Stimulated activated CD4-positive, alpha-beta T cell treated with anti-CD3 and anti-CD28 coated beads, TNF-alpha, amount 100 ng/mL, for 1 hour (primary cell): ENCODE results near the gene SDR9C7.
"Not testable (repeated sequence)": the region's sequence is repeated elsewhere in the genome, so short reads cannot be mapped to it uniquely, and the experiment has no call there.

Experiments
- DNase-seq, 3 donors: peaks; one replicate each; pipeline ENCODE4 v3.0.0-alpha.2; 2020; ENCODE audit warnings: low read depth in 3 of 3, low spot score in 1 of 3

SDR9C7 gene

DNA sequence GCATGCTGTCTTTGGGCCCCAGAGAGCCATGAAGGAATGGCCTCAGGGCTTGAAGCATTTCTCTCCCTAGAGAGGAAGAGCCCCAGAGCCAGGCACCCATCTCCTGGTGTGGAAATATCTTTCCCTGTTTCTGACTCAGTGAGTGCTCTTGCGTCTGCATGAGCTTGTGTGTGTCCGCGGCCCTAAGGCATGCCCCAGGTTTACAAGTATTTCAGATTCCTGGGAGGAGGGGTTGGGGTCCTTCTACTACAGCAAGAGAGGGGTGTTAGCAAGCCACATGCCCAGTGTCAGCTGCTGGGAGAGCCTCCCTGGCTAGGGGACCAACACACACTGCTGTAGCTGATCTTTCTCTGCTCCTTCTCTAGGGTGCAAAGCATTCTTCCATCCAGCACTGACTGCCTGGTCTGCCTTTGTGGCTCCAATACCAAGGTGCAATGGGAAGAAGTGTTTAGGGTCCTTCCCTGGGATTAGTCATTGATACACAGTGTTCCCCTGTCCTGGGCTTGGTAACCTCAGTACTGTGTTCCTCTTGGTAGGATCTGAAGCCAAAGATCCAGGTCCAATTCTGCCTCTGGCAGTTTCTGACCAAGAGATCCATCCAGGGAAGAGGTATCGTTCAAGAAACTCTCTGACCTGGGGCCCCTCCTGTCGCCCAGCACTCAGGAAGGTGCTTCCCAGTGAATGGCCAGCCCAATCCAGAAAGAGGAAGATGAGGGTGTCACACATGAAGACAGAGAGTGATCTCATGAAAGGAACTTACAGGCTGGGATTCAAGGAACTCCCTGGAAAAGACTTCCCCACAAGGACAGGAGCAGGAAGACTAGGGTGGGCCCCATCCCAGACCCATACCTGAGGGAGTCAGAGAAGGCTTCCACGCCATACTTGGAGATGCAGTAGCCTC is 20.1 kb upstream of the SDR9C7 start:
- no peak for DNase-seq

DNA sequence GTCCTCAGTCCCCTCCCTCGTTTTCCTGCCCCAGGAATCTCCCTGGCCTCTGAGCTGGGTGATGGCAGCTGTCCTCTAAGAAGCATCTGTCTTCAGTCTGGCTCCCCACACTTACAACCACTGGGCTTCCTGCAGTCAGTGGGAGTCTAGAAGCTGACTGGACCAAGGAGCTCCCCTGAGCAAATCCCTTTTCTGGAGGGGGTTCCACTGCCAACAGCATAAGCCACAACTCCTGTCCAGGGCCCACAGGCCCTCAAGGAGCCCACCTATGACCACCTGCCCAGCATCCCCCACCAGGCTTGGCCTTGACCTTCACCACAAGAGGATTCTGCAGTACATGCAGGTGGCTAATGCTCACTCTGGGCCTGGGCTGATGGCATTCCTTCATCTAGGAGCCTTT is 19.1 kb upstream of the SDR9C7 start:
- no peak for DNase-seq

DNA sequence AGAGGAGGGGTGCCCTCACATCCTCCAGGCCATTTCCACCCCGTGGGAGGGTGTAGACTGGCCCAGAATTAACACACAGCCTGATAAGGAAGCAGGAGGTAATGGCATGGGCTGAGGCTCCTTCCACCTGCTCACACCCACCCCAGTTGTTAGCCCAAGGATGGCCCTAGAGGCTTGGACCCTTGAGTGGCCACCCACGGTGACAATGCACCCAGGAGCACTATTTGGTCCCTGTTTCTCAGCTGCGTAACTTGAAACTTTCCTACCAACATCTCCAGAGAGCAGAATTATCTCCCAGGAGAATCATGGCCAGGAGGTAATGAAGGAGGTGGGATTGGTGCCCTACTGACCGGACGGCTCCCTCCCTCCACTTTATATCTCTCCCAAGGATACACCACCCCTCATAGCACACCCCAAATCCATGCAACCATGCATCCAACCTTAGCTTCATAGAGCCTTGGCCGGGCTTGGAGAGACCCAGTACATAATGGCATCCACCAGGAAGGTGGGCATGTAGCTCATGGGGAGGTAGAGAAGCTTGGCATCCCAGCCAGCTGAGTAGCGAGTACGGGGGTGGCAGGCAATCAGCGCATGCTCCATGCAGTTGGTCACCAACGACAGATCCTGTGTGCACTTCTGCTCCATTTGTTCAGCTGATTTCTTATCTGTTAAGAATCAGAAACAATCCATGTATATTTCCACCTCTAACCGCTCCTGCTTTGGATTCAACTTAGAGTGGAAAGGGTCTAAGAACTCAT is 17.6 kb upstream of the SDR9C7 start:
- no peak for DNase-seq

DNA sequence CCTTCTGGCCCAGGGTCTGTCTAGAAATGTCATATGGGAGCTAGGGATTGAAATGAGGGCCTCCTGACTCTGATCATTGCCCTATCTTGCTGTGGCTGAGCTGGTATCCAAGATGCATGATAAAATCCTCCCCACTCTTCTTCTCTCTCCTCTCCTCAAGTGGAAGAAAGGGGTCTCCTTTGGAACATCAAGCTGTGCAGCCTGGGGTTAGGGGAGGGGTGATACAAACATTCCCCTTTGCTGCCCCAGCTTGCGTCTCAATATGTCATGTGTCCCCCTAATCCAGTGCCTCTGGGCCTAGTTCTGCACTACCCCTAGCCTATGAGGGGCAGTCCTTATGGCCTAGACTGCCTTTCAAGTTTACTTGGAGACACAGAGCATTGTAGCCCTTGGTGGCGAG is 14.7 kb upstream of the SDR9C7 start:
- DNase-seq: no peak

DNA sequence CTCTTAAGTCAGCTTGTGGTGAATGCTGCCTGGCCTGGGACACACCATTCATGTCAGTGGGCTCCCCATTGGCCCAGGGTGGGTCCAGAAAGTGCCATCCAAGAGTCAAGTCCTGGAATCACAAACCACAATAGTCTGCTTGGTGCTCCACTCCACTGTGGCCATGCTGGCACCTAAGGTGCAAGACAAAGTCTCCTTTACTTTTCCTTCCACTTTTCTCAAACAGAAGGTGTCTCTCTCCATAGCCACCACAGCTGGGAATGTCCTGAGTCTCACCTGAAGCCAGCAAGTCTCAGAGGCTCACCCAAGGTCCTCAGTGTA is 14.2 kb upstream of the SDR9C7 start:
- DNase-seq: no peak

DNA sequence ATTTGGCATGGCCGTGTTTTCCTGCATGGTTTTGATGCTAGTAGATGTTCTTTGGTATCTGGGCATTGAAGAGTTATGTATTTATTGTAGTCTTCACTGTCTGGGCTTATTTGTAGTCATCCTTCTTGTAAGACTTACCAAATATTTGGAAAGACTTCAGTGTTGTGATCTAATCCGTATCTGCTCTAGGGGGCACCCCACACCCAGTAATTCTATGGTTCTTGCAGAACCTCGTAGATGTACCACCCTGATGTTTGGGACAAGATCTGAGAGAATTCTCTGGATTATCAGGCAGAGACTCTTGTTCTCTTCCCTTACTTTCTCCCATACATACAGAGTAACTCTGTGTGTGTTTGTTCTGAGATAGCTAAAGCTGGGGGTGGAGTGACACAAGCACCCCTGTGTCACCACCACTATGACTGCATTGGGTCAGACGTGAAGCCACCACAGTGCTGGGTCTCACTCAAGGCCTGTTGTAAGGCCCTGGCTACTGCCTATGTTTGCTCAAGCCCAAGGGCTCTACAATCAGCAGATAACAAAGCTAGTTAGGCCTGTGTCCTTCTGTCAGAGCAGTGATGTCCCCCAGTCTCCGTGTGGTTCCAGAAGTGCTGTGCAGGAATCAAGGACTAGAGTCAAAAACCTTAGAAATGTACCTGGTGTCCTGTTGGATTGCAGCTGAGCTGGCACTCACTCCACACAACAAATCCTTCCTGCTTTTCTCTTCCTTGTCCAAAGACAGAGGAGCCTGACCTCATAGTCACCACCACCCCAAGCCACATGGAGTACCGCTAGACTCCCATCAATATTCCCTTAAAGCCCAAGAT is 13.6 kb upstream of the SDR9C7 start:
- DNase-seq: no peak

DNA sequence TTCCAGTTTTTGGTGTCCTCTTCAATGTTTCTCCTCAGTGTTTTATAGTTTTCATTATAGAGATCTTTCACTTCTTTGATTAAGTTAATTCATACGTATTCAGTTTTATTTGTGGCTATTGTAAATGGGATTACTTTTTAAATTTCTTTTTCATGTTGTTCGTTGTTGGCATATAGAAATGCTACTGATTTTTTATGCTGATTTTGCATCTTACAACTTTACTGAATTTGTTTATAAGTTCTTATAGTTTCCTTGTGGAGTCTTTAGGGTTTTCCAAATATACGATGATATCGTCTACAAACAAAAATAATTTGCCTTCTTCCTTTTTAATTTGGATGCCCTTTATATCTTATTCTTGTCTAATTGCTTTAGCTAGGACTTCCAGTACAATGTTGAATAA is 9.7 kb upstream of the SDR9C7 start:
- DNase-seq: no peak

DNA sequence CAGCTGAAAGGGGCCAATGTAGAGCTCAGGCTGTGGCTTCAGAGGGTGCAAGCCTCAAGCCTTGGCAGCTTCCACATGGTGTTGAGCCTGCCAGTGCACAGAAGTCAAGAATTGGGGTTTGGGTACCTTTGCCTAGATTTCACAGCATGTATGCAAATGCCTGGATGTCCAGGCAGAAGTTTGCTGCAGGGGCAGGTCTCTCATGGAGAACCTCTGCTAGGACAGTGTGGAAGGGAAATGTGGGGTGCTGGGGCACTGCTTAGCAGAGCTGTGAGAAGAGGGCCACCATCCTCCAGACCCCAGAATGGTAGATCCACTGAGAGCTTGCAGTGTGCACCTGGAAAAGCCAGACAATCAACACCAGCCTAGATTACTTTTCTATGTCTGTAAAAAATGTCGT is 9.2 kb upstream of the SDR9C7 start:
- DNase-seq: not testable (repeated sequence)

DNA sequence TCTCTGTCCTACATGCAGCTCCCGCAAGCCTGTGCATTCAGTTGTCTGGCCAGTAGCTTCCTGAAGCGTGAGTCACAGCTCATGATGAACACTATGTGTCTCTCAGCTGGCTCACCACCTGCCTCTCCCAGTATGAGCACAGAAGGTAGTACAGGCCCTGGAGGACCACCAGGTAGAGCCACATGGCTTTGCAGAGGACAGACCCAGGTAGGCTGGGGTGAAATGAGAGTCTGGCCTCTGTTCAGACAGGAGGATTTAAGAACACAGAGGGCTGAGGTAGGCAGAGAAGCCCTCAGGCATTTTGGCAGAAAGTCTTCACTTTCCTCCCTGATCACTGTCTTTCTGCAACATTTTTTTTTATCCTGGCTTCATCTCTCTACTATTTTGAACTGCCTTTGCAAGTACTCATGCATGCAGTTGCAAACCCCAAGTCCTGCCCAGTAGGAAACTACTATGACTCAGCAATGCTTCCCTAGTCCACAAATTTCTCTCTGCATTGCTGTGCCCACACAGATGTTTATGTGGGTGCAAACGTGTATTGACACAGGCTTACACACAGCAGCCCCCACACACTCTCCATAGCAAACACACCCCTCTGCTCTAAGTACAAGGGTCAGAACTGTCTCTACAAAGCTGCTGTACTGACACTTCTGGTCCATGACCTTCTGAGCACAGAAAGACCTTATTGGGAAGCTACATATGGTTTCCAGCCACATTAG is 7.2 kb upstream of the SDR9C7 start:
- DNase-seq: no peak

DNA sequence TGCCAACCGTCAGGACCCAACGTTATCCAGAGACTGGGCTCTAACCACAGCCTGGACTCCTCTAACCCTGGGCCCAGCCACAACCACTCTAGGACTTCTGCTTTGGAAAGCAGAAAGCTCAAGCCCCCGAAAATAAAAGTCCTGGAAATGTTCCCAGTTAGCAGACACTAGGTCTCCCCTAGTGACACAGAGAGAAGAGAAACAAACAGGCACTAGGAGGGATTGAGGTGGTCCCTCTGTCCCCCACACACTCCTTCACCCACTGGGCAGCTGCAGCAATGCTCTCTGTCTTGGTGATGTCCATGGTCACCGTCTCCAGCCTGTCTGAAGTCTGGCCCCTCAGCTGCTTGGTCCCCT is 6.7 kb upstream of the SDR9C7 start:
- not testable (repeated sequence) for DNase-seq

DNA sequence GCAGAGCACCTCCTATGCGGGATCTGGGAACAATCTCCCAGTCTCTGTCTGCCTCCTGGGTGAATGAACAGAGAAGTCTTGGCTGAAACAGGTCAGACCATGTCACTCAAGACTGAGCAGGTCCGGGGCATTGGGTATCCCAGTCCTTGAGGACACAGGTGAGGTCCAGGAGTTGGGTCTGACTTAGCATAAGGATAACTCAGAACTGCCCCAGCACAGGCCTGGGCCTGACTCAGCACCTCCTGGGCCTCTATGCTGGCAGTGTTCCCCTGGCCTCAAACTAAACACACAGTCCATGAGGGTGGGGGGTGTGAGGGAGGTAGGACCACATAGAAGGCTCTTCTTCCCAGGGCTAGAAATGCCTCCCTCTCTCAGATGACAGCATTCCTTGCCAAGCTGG is 1.5 kb upstream of the SDR9C7 start:
- no peak for DNase-seq

DNA sequence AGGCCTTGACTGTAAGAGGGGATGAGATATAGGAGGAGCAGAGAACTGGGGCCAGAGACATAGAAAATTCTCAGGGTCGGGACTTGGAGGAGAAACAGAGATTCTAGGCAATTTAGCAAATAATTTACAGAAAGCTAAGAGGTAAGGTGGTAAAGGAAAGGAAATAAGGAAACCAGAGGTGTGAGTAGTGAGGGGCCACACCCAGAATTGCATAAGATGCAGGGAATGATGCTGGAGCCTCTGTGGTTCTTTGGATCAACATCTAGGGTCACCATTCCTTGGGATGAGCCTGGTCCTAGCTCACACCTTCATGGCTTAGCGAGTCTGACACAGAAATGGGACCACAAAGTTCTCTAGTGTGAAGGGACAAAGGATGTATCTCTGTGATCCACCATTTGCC is 949 bp upstream of the SDR9C7 start:
- no peak for DNase-seq

DNA sequence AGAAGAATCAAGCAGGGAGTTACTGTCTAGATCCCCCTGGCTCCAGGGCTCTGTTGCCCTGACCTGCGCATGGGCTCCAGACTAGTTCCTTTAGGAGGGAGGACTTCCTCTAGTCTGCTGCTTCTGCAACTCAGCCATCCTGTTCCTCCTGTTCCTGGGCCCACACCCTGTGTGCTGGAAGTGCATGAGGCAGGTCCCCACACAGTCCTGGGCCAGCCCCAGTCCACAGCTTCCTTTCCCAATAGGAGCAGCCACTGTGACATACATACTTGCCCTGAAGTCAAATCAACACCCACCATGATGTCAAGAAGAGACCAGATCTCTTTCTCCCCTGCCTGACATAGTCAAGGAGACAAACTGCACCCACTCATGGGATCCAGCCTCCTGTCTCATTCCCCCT is 1.3 kb downstream of the SDR9C7 start:
- no peak for DNase-seq

DNA sequence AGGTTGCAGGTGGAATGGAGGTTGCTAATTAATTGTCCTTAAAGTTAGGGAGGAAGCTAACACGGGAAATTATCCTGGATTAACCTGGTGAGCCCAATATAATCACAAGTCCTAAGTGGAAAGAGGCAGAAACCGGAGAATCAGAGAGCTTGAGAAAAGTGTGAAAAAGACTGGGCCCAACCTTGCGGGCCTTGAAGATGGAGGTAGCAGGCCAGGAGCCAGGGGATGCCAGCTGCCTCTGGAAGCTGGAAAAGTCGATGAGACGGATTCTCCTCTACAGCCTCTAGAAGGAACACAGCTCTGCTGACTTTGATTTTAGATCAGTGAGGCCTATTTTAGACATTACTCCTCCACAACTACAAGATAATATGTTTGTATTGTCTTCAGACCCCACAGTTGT is 2.1 kb downstream of the SDR9C7 start:
- DNase-seq: no peak

DNA sequence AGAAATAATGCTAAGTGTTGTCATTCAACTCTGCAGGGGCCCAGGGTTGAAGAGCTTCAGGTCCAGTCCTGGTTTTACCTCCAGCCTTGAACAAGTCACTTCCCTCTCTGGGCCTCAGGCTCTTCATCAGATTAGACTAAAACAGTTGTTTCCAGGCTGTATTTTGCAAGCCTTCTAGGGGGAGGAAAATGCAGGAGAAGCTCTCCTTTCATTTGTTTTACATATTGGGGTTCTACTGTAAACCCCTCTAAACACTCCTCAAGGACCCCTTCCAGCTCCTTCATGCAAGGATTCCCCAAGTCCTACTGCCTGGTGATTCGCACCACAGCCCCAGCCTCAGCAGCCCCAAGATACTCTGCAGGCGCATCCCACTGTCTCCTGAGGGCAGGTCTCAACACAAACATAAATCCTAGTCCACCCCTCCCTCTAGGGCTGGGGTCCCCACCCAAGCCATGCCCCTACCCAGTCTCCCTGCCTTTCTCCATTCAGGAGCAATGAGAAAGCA is 2.7 kb downstream of the SDR9C7 start:
- no peak for DNase-seq

DNA sequence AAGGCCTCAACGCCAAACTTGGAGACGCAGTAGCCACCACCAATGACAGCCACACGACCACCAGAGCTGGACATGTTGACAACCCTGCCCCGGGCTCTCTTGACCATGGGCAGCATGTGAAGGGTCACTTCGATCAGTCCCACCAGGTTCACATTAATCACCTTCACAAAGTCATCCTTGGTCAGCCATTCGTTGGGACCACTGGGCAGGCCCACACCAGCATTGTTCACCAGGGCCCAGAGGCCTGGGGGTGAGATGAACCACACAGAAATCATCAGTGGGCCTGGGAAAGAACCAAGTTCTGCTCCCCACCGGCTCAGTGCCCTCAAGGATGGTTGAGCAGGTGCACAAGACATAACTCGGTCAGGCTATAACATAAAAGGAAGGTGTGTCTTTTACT is 4.0 kb downstream of the SDR9C7 start:
- DNase-seq: no peak

DNA sequence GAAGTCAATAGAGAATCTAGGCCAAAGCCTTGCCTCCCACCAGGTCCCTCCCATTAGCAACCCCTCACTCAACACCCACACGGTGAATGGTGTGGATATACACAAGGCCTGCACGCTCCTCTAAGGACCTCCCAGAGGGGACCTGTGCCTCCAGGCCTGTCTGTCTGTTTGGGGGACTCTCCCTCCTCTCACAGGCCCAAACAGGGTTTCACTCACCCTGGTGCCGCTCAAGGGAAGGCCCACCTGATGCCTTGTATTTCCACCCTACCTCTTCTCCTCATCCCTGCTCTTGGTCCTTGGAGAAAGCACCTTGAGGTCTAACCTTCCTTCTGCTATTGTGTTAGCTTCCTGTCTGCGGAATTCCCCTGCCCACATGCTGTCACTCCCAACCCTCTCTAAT is 4.4 kb downstream of the SDR9C7 start:
- no peak for DNase-seq

DNA sequence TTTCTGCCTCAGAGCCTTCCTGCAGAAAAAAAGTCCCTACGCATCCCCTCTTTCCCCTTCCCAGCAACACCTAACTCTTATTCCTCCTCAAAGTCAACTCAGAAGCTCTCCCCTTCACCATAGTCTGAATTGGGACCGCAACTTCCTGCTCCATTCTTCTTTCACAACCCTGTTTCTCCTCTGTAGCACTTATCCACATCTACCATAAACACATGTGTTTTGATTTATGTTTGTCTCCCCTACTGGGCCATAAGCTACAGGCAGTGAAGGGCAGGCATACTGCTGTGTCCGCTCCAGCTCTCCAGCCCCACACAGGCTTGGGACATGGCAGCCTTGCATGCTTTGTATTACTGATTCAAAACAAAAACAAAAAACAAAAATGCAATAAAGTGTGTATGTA is 5.9 kb downstream of the SDR9C7 start:
- no peak for DNase-seq

DNA sequence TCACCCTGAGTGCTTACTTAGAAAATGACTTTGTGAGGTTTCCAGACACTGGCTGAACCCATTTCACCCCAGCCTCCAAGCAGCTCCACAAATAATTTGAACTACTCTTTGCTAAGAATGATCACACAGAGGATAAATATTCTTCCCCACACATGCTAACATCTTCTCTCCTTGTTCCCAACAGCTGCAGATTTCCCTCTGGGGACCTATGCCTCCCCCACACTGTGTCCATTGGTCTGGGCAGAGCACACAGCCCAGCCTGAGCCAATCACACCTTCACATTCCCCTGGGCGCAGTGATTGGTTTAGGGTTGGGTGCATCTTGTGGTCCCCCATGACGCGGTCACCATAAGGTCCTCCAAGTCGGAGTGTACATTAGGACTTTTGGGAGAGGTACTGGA is 6.9 kb downstream of the SDR9C7 start:
- DNase-seq: no peak

DNA sequence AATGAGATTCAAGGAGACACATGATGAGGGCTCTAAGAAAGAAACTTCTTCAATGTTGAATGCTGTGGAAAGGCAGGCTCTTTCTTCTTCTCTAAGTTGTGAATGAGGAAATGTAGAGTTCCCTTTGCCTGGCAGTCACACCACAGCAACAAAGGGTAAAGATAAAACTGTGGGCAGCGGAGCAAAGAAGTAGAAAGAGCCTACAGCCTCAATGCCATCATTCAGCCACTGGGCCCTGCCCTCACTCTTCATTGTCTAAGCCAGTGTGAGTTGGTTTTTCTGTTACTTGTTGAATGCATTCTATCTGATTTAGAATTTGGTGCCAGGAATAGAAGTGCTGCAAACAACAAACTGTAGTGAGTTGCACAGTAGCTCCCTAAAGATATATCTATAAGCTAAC is 12.2 kb downstream of the SDR9C7 start:
- no peak for DNase-seq

DNA sequence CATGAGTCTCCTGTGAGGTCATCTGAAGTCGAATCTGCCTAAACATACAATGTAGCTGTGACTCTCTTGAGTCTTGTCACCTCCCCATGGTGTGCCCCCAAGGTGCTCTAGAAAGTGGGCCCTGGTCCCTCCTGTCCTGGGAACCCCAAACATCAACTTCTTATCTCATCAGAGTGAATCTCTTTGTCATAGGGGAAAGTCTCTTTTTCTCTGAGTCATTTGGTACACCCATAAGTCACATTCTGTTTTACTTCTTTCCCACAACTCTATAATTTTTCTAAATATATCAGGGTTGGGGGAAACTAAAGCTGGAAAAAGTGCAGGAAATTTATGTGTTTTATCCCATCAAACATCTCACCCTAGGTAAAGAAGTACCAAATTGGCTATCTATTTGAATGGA is 12.9 kb downstream of the SDR9C7 start:
- DNase-seq: no peak
